ENCODE results near the gene EPHA6.

- TF ChIP-seq SPI1 (IDR thresholded peaks at IDR 0.05; ENCODE audit: low read depth, low read length) (no peak), POLR2A (IDR thresholded peaks at IDR 0.05; ENCODE audit: low read depth, low read length) (no peak)
Observed at GRCh38 chr3:97692831-97693230, 878.4 kb downstream of the EPHA6 start.
